K562 (cell line): ENCODE measurements around the gene LY6G6C. TPM values are rescaled to one million over a fixed set of nuclear protein-coding genes. Genes with fewer than 3 reads are reported as not detected.

Experiments used
- ADNP ChIP-seq: fragments of 200-800 bp; sonication (Bioruptor generic); IDR thresholded peaks from 2 replicates; pipeline ENCODE4 v1.6.1; 2016; ENCODE audit warnings: missing genetic modification characterization, missing compliant biosample characterization
- CAMTA2 ChIP-seq: fragments of 250-450 bp; sonication (Bioruptor Pico); conservative IDR thresholded peaks from 2 replicates; pipeline ENCODE4 v1.5.1; 2022
- FOXA1 ChIP-seq: fragments of 450-650 bp; IDR thresholded peaks from 2 replicates; pipeline ENCODE4 v1.6.1; 2016; ENCODE audit warnings: mild to moderate bottlenecking, borderline replicate concordance
- FUS ChIP-seq: fragments of 200-400 bp; formaldehyde crosslinking; optimal IDR thresholded peaks from 2 replicates; pipeline ENCODE3; 2017; ENCODE audit warnings: low read depth, low read length
- HNRNPH1 ChIP-seq: fragments of 200-400 bp; formaldehyde crosslinking; optimal IDR thresholded peaks from 2 replicates; pipeline ENCODE3; 2017; ENCODE audit warnings: low read depth, mild to moderate bottlenecking, low read length, moderate library complexity
- ILF3 ChIP-seq: fragments of 450-650 bp; IDR thresholded peaks from 2 replicates; pipeline ENCODE4 v1.6.1; 2018; ENCODE audit warnings: antibody characterized with exemption, mild to moderate bottlenecking, moderate library complexity, borderline replicate concordance
- MEIS2 ChIP-seq: fragments of 450-650 bp; IDR thresholded peaks from 2 replicates; pipeline ENCODE4 v1.6.1; 2014; ENCODE audit warnings: mild to moderate bottlenecking; ENCODE audit not compliant: partially characterized antibody
- PHF21A ChIP-seq: fragments of 450-650 bp; IDR thresholded peaks from 2 replicates; pipeline ENCODE4 v1.6.1; 2017; ENCODE audit warnings: low read depth, borderline replicate concordance
- POLR2AphosphoS5 ChIP-seq: IDR thresholded peaks from 2 replicates; pipeline ENCODE4 v1.6.1; 2011; ENCODE audit warnings: mild to moderate bottlenecking, low read depth, low read length, moderate library complexity; ENCODE audit not compliant: control insufficient read depth, insufficient read depth
- PPARD ChIP-seq: fragments of 250-450 bp; sonication (Bioruptor Pico); IDR thresholded peaks from 2 replicates; pipeline ENCODE4 v1.8.0; 2022; ENCODE audit warnings: inconsistent platforms, mild to moderate bottlenecking, moderate library complexity
- STAG1 ChIP-seq: sonication (generic); formaldehyde crosslinking; IDR thresholded peaks from 2 replicates; pipeline ENCODE4 v1.5.0; 2020; ENCODE audit warnings: missing genetic modification reagents, borderline replicate concordance
- WHSC1 ChIP-seq: IDR thresholded peaks from one replicate; pipeline ENCODE4 v1.6.1; 2012; ENCODE audit warnings: low read length, control low read depth, inconsistent platforms
- ZNF407 ChIP-seq: fragments of 450-650 bp; IDR thresholded peaks from 2 replicates; pipeline ENCODE4 v1.6.1; 2016; ENCODE audit warnings: low read depth
- ZNF592 ChIP-seq: fragments of 450-650 bp; IDR thresholded peaks from 2 replicates; pipeline ENCODE4 v1.6.1; 2017; ENCODE audit warnings: antibody characterized with exemption, mild to moderate bottlenecking
- ZNF655 ChIP-seq: fragments of 250-450 bp; sonication (Bioruptor Pico); IDR thresholded peaks from 2 replicates; pipeline ENCODE4 v1.5.0; 2021
- polyA plus RNA-seq, 8 experiments: library from polyadenylated mRNA; depleted of rRNA in 4 of 8; stranded (reverse) in 5 of 8; unstranded in 3 of 8; fragments of >200 nt; fragmentation: Nextera tagmentation in 2 of 8; fragmentation: Illumina TruSeq in 1 of 8; extraction: Ambion mirVana in 2 of 8; extraction: Trizol in 1 of 8; gene quantifications; 2 replicates each; pipeline versions ENCODE4 v1.2.1 to v1.2.3, GENCODE V29; 2011 to 2014; ENCODE audit warnings: inconsistent platforms in 1 of 8, missing spikeins in 1 of 8
- total RNA-seq, 7 experiments: library from RNA; depleted of rRNA in 6 of 7; stranded (reverse); fragments of >200 nt in 6 of 7; fragmentation: Illumina TruSeq in 2 of 7; extraction: Trizol in 2 of 7; gene quantifications; 2 replicates each; pipeline versions ENCODE4 v1.2.1 to v1.2.3, GENCODE V29; 2011 to 2021; ENCODE audit warnings: low replicate concordance in 1 of 7

LY6G6C gene
- total and polyA plus RNA-seq, 9 of the 15 experiments (the other 6 are each of a cell fraction or from before 2014, with no cell fraction given) = 0.06 to 0.20 TPM; not detected in 7

- TF ChIP-seq PHF21A = no peak
- no peak for TF ChIP-seq ZNF407
- TF ChIP-seq MEIS2 = peak; percentile 86
- no peak for TF ChIP-seq WHSC1
- TF ChIP-seq PPARD (CRISPR knock-in tag) = no peak
- no peak for TF ChIP-seq HNRNPH1
- no peak for TF ChIP-seq CAMTA2 (CRISPR knock-in tag)
- no peak for TF ChIP-seq ZNF655 (CRISPR knock-in tag)
- peak; percentile 85 for TF ChIP-seq STAG1 (CRISPR knock-in tag)
- TF ChIP-seq ILF3 = no peak
- TF ChIP-seq FUS = no peak
- TF ChIP-seq ZNF592 = no peak
- TF ChIP-seq FOXA1 = no peak
- TF ChIP-seq POLR2AphosphoS5 = no peak; the same call in 1 of the 2 replicates
- TF ChIP-seq ADNP = no peak
Measured at GRCh38 chr6:31769684-31770371, 48.3 kb upstream of the LY6G6C start (continued).
